ENCODE results near the gene FEM1A. TPM values are rescaled to one million over a fixed set of nuclear protein-coding genes. Genes with fewer than 3 reads are reported as not detected.
"Not testable (repeated sequence)": the region's sequence is repeated elsewhere in the genome, so short reads cannot be mapped to it uniquely, and the experiment has no call there.

FEM1A gene
- total RNA-seq, 2 experiments from 2014 or later = 11.9 TPM

DNA sequence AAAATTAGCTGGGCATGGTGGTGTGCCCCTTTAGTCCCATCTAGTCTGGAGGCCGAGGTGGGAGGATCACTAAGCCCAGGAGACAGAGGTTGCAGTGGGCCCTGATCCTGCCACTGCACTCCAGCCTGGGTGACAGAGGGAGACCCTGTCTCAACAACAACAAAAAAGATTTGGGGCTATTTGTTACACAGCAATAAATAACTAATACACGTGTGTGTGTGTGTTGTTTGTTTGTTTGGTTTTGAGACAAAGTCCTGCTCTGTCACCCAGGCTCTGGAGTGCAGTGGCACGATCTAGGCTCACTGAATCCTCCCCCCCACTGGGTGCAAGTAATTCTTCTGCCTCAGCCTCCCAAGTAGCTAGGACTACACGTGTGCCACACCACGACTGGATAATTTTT is 32.9 kb upstream of the FEM1A start:
- CTCF ChIA-PET = no interaction called here
- peaks cover 4% of the 10 kb centered on the region for H3K4me1 Mint-ChIP-seq
- H3K9me3 Mint-ChIP-seq = no peaks in the 10 kb centered on the region
- POLR2A ChIA-PET = no interaction called here
- H3K27ac Mint-ChIP-seq = no peak overlapping the region
- DNase-seq = no peak
- no peak overlapping the region for H3K4me3 Mint-ChIP-seq
- no peaks in the 10 kb centered on the region for H3K36me3 Mint-ChIP-seq (ENCODE audit: low read depth)
- peaks cover 22% of the 10 kb centered on the region for H3K27me3 Mint-ChIP-seq

DNA sequence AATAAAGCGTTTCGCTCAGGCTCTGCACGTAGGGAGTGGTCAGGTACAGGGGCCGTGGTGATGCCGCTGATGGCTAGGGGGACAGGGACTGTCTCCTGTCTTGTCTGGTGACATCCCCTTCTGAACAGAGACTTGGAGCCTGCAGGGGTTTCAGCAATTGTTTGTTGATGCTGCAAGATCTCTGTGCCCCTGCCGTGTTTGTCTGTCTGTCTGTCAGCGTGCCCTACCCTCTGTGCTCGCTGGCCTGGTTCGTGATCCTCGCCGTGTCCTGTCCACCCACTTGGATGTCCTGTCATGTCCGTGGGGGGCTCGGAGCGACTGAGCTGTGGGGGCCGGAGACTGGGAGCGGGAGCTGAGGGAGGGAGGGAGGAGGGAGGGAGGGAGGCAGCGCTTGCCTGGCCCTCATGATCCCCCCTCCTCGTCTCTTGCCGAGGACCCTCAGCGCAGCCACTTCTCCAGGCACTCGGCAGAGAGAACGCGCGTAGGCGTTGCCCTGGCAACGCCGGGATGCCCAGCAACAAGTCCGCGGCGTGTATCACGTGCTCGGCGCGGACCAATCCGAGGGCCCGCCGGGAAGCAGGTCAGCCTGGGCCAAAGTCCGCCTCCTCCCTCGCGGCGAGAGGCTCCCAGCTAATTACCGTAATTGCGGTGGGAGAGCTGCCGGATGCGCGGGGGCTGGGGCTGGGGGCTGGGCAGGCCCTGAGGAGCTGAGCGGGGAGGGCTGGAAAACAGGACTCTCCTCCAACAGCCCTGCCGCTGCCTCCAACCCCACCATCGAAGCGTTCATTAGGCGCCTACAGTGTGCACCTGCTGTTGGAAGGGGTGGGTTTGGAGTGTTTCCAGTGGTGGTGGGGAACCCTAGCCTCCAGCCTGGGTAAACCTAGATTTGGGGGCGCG is 31.9 kb upstream of the FEM1A start:
- Mint-ChIP-seq H3K4me1 (peaks cover 4% of the 10 kb centered on the region), H3K36me3 (ENCODE audit: low read depth) (no peaks in the 10 kb centered on the region), H3K4me3 (no peak overlapping the region), H3K27me3 (peaks cover 26% of the 10 kb centered on the region), H3K9me3 (no peaks in the 10 kb centered on the region), H3K27ac (no peak overlapping the region)
- ChIA-PET POLR2A (no interaction called here), CTCF (interaction anchor here (1.5 kb wide), 1 partner anchor 31 kb away, joined by 4 read pairs; no protein-coding TSS in a partner anchor)
- DNase-seq = peak; percentile 58

DNA sequence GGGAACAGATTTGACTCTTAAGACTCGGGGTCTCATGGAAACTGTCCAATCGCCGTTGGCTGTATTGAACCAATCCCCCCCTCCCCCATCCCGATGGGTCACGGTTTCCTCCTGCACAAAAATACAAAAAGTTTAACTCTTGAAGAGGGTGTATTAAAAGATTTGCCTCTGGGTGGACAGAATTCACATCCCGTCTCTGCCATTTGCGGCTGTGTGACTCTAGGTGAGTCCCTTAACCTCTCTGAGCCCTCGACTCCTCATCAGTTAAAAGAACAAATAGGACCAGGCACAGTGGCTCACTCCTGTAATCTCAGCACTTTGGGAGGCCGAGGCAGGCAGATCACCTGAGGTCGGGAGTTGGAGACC is 31.3 kb upstream of the FEM1A start:
- H3K27me3 Mint-ChIP-seq = peaks cover 26% of the 10 kb centered on the region
- no peak for DNase-seq
- no peak overlapping the region for H3K27ac Mint-ChIP-seq
- no peaks in the 10 kb centered on the region for H3K36me3 Mint-ChIP-seq (ENCODE audit: low read depth)
- POLR2A ChIA-PET = no interaction called here
- peaks cover 4% of the 10 kb centered on the region for H3K4me1 Mint-ChIP-seq
- H3K9me3 Mint-ChIP-seq = no peaks in the 10 kb centered on the region
- H3K4me3 Mint-ChIP-seq = no peak overlapping the region
- CTCF ChIA-PET = interaction anchor here (1.5 kb wide), 1 partner anchor 31 kb away, joined by 4 read pairs; no protein-coding TSS in a partner anchor

DNA sequence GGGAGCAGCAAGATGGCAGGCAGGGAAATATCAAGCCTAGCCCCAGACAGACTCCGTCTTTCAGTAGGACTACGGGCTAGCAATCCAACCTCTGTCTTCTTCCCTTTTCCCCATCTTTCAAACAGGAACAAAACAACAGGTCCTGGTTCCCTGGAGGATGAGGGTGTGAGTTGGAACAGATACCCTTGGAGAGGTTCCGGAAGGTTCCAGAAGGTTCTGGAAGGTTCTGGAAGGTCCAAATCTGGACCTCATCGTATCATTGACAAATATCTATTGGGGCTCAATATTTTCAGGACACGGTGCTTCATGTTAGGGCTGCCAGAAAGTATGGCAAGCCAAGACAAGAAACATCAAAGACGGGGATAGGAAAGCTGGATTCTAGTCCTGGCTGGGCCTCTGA is 28.5 kb upstream of the FEM1A start:
- no peak overlapping the region for H3K4me3 Mint-ChIP-seq
- DNase-seq = no peak
- H3K9me3 Mint-ChIP-seq = peaks cover under 1% of the 10 kb centered on the region
- no peaks in the 10 kb centered on the region for H3K36me3 Mint-ChIP-seq (ENCODE audit: low read depth)
- ChIA-PET POLR2A (no interaction called here), CTCF (interaction anchor here (3.4 kb wide), 1 partner anchor 28 kb away, joined by 12 read pairs; the partner anchor contains the start of gene FEM1A)
- peaks cover 4% of the 10 kb centered on the region for H3K4me1 Mint-ChIP-seq
- peaks cover 25% of the 10 kb centered on the region for H3K27me3 Mint-ChIP-seq
- H3K27ac Mint-ChIP-seq = no peak overlapping the region

DNA sequence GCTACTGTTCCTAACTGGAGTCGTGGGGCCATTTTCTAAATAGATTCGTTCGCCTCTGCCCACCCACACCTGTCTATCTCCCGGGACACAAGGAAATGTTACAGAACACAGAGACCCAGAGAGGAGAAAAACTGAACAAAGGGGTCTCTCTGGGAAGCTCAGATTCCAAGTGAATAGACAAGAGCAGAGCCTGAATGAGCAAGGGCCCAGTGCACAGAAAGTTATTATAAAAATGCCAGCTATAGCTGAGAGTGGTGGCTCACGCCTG is 27.2 kb upstream of the FEM1A start:
- no peak for DNase-seq
- CTCF ChIA-PET = interaction anchor here (0.6 to 3.4 kb wide), 3 partner anchors 11 to 249 kb away, joined by 3 to 12 read pairs (median 4); partner anchors contain the start of gene FEM1A

DNA sequence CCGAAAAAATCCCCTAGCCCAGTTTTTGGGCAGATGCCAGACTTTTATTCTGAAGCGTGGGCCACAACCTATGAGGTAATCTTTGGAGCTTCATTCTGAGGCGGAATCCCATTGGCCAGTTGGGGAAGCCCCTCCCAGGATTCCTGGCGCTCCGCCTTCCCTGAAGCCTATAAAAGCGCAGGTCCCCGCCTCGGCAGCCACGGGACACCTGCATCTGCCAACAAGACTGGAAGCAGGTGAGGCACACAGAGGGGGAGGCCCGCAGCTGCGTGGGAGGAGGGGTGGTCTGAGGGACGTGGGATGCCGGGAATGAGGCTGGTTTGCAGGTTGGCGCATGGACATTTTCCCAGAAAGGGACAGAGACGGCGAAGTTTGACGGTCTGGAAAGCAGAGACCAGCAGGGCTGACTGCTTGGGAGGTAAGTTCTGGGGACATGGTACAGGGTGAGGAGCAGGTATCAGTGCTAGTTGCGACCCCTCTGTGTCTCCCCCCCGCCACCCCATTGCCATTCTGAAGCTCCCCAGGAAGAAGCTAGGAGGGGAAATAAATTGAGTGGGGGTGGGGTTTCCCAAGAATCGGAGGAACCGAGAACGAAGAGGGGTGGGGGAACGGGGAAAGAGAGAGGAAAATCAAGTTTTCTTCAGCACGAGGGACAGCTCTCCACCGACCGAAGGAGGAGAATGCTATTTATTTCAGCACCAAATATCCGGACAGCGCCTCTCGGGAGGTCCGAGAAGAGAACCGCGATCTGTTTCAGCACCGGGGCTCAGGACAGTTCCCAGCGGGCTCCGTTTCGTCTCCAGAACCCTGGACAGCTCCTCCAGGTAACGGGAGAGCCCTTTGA is 22.4 kb upstream of the FEM1A start:
- no peaks in the 10 kb centered on the region for H3K4me1 Mint-ChIP-seq
- no peak overlapping the region for H3K27ac Mint-ChIP-seq
- peak; percentile 85 for DNase-seq
- no peak overlapping the region for H3K4me3 Mint-ChIP-seq
- H3K36me3 Mint-ChIP-seq (ENCODE audit: low read depth) = no peaks in the 10 kb centered on the region
- ChIA-PET CTCF (interaction anchor here (0.6 to 1.9 kb wide), 3 partner anchors 22 to 422 kb away, joined by 3 to 5 read pairs (median 3); partner anchors contain the start of gene FEM1A), POLR2A (no interaction called here)
- H3K9me3 Mint-ChIP-seq = peaks cover 3% of the 10 kb centered on the region
- peaks cover 10% of the 10 kb centered on the region for H3K27me3 Mint-ChIP-seq

More for the DNA sequence above, 27.2 kb upstream of the FEM1A start:
- POLR2A ChIA-PET = no interaction called here
- peaks cover 4% of the 10 kb centered on the region for H3K4me1 Mint-ChIP-seq
- H3K4me3 Mint-ChIP-seq = no peak overlapping the region
- no peaks in the 10 kb centered on the region for H3K36me3 Mint-ChIP-seq (ENCODE audit: low read depth)
- H3K27ac Mint-ChIP-seq = no peak overlapping the region
- peaks cover 23% of the 10 kb centered on the region for H3K27me3 Mint-ChIP-seq
- peaks cover 3% of the 10 kb centered on the region for H3K9me3 Mint-ChIP-seq

DNA sequence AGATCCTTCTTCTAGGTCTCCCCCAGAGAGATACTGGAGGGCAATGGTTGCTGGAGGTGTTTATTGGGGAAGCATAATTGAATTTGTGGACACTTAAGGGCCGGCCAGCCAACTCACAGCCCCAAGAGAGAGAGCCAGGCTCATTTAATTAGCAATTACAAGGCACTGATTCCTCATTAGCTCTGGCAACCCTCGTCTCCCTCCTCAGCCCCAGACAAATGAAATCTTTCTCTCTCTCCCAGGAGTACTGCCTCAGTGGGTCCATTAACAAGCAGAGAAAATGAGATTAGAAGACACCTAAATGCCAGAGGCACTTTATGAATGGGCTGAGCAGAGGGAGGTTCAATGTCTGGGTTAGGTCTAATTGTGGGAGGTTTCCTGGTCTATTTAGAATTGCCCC is 19.0 kb upstream of the FEM1A start:
- Mint-ChIP-seq H3K27ac (no peak overlapping the region), H3K36me3 (ENCODE audit: low read depth) (no peaks in the 10 kb centered on the region), H3K27me3 (peaks cover 9% of the 10 kb centered on the region), H3K9me3 (peaks cover 3% of the 10 kb centered on the region), H3K4me1 (no peaks in the 10 kb centered on the region), H3K4me3 (no peak overlapping the region)
- CTCF ChIA-PET = interaction anchor here (1.6 kb wide), 1 partner anchor 36 kb away, joined by 4 read pairs; no protein-coding TSS in a partner anchor
- DNase-seq = no peak
- POLR2A ChIA-PET = no interaction called here

DNA sequence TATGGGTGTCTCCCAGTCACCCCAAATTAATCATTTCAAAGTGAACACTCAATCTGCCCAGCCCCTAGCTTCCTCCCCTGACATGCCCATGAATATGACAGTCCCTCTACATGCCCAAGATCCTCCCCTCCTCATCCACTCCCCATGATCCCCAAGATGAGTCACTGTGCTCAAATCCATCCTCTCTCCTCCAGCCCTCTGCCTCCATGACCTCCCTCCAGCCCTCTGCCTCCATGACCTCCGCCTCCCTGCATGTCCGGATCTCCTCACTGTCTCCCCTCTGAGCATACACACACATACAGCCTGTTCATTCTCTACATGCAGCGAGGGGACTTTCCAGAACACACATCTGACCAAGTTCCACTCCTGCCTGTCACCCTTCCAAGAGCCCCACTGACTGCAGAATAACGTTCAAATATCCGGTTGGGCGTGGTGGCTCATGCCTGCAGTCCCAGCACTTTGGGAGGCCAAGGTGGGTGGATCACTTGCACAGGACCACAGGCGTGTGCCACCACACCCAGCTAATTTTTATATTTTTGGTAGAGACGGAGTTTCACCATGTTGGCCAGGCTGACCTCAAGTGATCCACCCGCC is 18.4 kb upstream of the FEM1A start:
- Mint-ChIP-seq H3K4me3 (no peak overlapping the region), H3K27me3 (peaks cover 7% of the 10 kb centered on the region), H3K27ac (no peak overlapping the region), H3K36me3 (ENCODE audit: low read depth) (no peaks in the 10 kb centered on the region), H3K9me3 (peaks cover 2% of the 10 kb centered on the region), H3K4me1 (no peaks in the 10 kb centered on the region)
- POLR2A ChIA-PET = no interaction called here
- DNase-seq = no peak
- CTCF ChIA-PET = interaction anchor here (1.6 kb wide), 1 partner anchor 36 kb away, joined by 4 read pairs; no protein-coding TSS in a partner anchor

DNA sequence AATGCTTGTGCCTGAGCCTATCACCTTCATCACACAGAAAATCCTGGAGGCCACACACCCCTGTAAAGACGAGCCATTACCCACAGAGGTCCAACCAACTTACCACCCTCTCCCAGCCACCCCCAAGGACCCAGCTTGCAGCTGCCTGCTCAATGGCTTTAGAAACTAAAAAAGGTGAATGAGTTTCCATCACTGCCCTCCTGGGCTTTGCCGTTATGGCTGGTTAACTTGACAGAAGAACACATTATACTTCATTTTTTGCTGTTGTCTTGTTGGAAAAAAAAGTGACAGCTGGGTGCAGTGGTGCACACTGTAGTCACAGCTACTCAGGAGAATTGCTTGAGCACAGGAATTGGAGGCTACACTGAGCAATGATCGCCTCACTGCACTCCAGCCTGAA is 17.4 kb upstream of the FEM1A start:
- no peak overlapping the region for H3K27ac Mint-ChIP-seq
- H3K4me3 Mint-ChIP-seq = no peak overlapping the region
- CTCF ChIA-PET = no interaction called here

DNA sequence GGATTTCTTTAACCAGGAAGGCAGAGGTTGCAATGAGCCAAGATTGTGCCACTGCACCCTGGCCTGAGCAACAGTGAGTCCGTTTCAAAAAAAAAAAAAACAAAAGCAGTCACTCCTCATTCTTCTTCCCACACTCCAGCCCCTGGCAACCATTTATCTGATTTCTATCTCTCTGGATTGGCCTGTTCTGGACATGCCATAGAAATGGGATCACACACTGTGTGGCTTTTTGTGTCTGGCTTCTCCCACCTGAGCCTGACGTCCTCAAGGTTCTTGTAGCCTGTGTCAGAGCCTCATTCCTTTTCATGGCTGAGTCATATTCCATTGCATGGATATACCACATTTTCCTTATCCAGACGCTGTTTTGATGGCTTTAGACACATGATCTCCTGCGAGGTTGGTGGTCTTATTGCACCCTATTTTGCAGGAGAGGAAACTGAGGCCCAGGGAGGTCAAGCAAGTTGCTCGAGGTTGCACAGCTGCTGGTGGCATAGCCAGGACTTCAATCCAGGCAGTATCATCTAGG is 15.8 kb upstream of the FEM1A start:
- Mint-ChIP-seq H3K27me3 (peaks cover 4% of the 10 kb centered on the region), H3K27ac (no peak overlapping the region), H3K36me3 (ENCODE audit: low read depth) (no peaks in the 10 kb centered on the region), H3K4me1 (no peaks in the 10 kb centered on the region), H3K9me3 (no peaks in the 10 kb centered on the region), H3K4me3 (no peak overlapping the region)
- DNase-seq = no peak
- ChIA-PET CTCF (interaction anchor here (0.7 kb wide), 1 partner anchor 33 kb away, joined by 3 read pairs; no protein-coding TSS in a partner anchor), POLR2A (no interaction called here)

More for the DNA sequence above, 17.4 kb upstream of the FEM1A start:
- POLR2A ChIA-PET = no interaction called here
- Mint-ChIP-seq H3K27me3 (peaks cover 4% of the 10 kb centered on the region), H3K4me1 (no peaks in the 10 kb centered on the region), H3K36me3 (ENCODE audit: low read depth) (no peaks in the 10 kb centered on the region), H3K9me3 (no peaks in the 10 kb centered on the region)
- DNase-seq = no peak

DNA sequence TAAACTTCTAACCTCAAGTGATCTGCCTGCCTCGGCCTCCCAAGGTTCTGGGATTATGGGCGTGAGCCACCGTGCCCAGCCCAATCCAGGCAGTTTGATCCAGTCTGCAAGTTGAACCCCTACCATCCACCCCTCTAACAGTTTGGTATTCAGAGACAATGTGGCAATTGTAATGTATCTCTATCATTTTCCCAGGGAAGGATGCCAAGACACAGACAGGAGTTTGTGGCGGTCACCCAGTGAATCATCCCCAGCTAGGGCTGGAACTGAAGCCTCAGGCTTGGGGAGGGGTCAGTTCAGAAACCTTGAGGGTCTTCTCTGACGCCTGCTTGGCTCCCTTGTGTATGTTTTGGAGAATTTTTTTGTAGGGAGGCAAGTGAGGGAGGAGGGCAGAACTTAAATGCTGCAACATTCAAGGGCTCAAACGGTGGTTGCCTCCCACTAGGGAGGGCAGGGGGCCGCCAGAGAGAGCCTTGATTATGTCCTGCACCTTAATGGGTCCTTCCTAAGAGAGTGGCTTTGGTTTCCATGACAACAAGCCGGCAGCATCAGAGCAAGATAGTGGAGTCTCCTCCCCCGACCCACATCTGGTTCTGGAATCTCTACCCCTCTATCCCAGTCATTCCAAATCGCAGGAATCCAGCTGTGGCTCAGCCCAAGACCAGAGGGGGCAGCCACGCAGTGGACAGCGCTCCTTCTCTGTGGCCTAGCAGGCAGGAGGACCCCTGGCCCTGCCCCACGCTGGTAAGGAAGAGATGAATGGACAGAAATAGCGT is 14.9 kb upstream of the FEM1A start:
- ChIA-PET POLR2A (no interaction called here), CTCF (interaction anchor here (1.8 kb wide), 1 partner anchor 14 kb away, joined by 10 read pairs; the partner anchor contains the start of gene FEM1A)
- Mint-ChIP-seq H3K36me3 (ENCODE audit: low read depth) (no peaks in the 10 kb centered on the region), H3K9me3 (no peaks in the 10 kb centered on the region), H3K4me1 (no peaks in the 10 kb centered on the region), H3K4me3 (no peak overlapping the region), H3K27ac (no peak overlapping the region), H3K27me3 (peaks cover 4% of the 10 kb centered on the region)
- DNase-seq = no peak

DNA sequence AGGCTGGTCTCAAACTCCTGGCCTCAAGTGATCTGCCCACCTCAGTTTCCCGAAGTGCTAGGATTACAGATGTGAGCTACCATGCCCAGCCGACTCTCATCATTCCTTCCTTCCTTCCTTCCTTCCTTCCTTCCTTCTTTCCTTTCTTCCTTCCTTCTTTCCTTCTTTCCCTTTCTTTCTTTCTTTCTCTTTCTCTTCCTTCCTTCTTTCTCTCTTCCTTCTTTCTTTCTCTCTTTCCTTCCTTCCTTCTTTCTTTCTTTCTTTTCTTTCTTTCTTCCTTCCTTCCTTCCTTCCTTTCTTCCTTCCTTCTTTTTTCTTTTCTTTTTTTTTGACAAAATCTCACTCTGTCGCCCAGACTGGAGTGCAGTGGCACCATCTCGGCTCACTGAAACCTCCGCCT is 13.4 kb upstream of the FEM1A start:
- H3K9me3 Mint-ChIP-seq; POLR2A ChIA-PET; H3K27ac Mint-ChIP-seq; DNase-seq; H3K27me3 Mint-ChIP-seq; H3K4me1 Mint-ChIP-seq; H3K4me3 Mint-ChIP-seq; H3K36me3 Mint-ChIP-seq (ENCODE audit: low read depth): not testable (repeated sequence)
- CTCF ChIA-PET = interaction anchor here (1.8 kb wide), 1 partner anchor 13 kb away, joined by 10 read pairs; the partner anchor contains the start of gene FEM1A

Measured in activated CD4-positive, alpha-beta T cell treated with anti-CD3 and anti-CD28 coated beads, Interleukin-2, amount 10 ng/mL, durations not matched to agents 7 days and 5 days (primary cell).